Hepatocyte (in vitro differentiated cells): ENCODE measurements around the gene ZNF43. TPM values are rescaled to one million over a fixed set of nuclear protein-coding genes. Genes with fewer than 3 reads are reported as not detected.
A peak's percentile ranks its signal among the peaks of the same experiment; 100 is the strongest.
"Not testable (repeated sequence)": the region's sequence is repeated elsewhere in the genome, so short reads cannot be mapped to it uniquely, and the experiment has no call there.

ENCODE experiments used
- DNase-seq: peaks from one replicate; pipeline ENCODE4 v3.0.0-alpha.2; 2016; ENCODE audit warnings: low spot score
- H2AFZ ChIP-seq: fragments of 200-600 bp; sonication (generic); 2 replicates; pipeline ENCODE4 v1.6.0; 2016; ENCODE audit warnings: antibody characterized with exemption, mild to moderate bottlenecking
- H3K27ac ChIP-seq: fragments of 200-600 bp; sonication (generic); 2 replicates; pipeline ENCODE4 v1.5.1; 2016; ENCODE audit warnings: mild to moderate bottlenecking
- H3K27me3 ChIP-seq: fragments of 200-600 bp; sonication (generic); 2 replicates; pipeline ENCODE4 v1.6.1; 2016
- H3K36me3 ChIP-seq: fragments of 200-600 bp; sonication (generic); replicated peaks from 2 replicates; pipeline ENCODE4 v1.5.1; 2016; ENCODE audit warnings: low read depth; ENCODE audit not compliant: insufficient read depth
- H3K4me1 ChIP-seq: fragments of 200-600 bp; sonication (generic); 2 replicates; pipeline ENCODE4 v1.5.1; 2016; ENCODE audit warnings: mild to moderate bottlenecking, moderate library complexity; ENCODE audit not compliant: insufficient read depth
- H3K4me2 ChIP-seq: fragments of 200-600 bp; sonication (generic); 2 replicates; pipeline ENCODE4 v1.6.0; 2016
- H3K4me3 ChIP-seq: fragments of 200-600 bp; sonication (generic); 2 replicates; pipeline ENCODE4 v1.5.1; 2016; ENCODE audit warnings: mild to moderate bottlenecking
- H3K79me2 ChIP-seq: fragments of 200-600 bp; sonication (generic); 2 replicates; pipeline ENCODE4 v1.6.0; 2017; ENCODE audit warnings: mild to moderate bottlenecking
- H3K9me2 ChIP-seq: fragments of 200-600 bp; sonication (generic); replicated peaks from 2 replicates; pipeline ENCODE4 v1.6.0; 2017; ENCODE audit warnings: mild to moderate bottlenecking; ENCODE audit not compliant: insufficient read depth
- H3K9me3 ChIP-seq: fragments of 200-600 bp; sonication (generic); 2 replicates; pipeline ENCODE4 v1.5.1; 2016; ENCODE audit warnings: low read depth, mild to moderate bottlenecking
- H4K20me1 ChIP-seq: fragments of 200-600 bp; sonication (generic); 2 replicates; pipeline ENCODE4 v1.6.0; 2016; ENCODE audit warnings: mild to moderate bottlenecking; ENCODE audit not compliant: insufficient read depth, poor library complexity, severe bottlenecking
- EZH2 ChIP-seq: fragments of 200-600 bp; sonication (generic); IDR thresholded peaks from 2 replicates; pipeline ENCODE4 v1.6.1; 2016; ENCODE audit warnings: antibody characterized with exemption, mild to moderate bottlenecking, borderline replicate concordance
- EZH2phosphoT487 ChIP-seq: fragments of 200-600 bp; sonication (generic); IDR thresholded peaks from one replicate; pipeline ENCODE4 v1.6.1; 2018; ENCODE audit warnings: antibody characterized with exemption, mild to moderate bottlenecking, low read depth, moderate library complexity; ENCODE audit not compliant: unreplicated experiment, severe bottlenecking
- WGBS: methylation state at CpG from one replicate; pipeline ENCODE4 v1.1.6; 2016; ENCODE audit warnings: low lambda C conversion rate; ENCODE audit errors: missing lambda C conversion rate; 5-methylcytosine and 5-hydroxymethylcytosine counted together
- polyA plus RNA-seq: library from polyadenylated mRNA; unstranded; fragments of >200 nt; fragmentation: Nextera tagmentation; extraction: Ambion mirVana; gene quantifications from 2 replicates; pipeline ENCODE4 v1.2.1, GENCODE V29; 2016
- total RNA-seq: library from RNA; depleted of rRNA; stranded (reverse); fragments of >200 nt; gene quantifications from 2 replicates; pipeline ENCODE4 v1.2.3, GENCODE V29; 2014
- TF ChIP-seq, protein P1 (sequence below): fragments of 200-600 bp; sonication (generic); IDR thresholded peaks from 2 replicates; pipeline ENCODE4 v1.5.1; 2016; ENCODE audit warnings: antibody characterized with exemption, mild to moderate bottlenecking; ENCODE audit not compliant: poor library complexity

Gene ZNF43
- total and polyA plus RNA-seq, 2 experiments from 2014 or later, result 7.9 to 18.1 TPM

- H3K27ac ChIP-seq, result no peak overlapping the region
- H2AFZ ChIP-seq, result no peak overlapping the region
- H3K4me3 ChIP-seq, result no peak overlapping the region
- no peak overlapping the region for H3K4me2 ChIP-seq
- DNase-seq, result no peak
- no peaks in the 10 kb centered on the region for H4K20me1 ChIP-seq
- TF ChIP-seq, protein P1, sequence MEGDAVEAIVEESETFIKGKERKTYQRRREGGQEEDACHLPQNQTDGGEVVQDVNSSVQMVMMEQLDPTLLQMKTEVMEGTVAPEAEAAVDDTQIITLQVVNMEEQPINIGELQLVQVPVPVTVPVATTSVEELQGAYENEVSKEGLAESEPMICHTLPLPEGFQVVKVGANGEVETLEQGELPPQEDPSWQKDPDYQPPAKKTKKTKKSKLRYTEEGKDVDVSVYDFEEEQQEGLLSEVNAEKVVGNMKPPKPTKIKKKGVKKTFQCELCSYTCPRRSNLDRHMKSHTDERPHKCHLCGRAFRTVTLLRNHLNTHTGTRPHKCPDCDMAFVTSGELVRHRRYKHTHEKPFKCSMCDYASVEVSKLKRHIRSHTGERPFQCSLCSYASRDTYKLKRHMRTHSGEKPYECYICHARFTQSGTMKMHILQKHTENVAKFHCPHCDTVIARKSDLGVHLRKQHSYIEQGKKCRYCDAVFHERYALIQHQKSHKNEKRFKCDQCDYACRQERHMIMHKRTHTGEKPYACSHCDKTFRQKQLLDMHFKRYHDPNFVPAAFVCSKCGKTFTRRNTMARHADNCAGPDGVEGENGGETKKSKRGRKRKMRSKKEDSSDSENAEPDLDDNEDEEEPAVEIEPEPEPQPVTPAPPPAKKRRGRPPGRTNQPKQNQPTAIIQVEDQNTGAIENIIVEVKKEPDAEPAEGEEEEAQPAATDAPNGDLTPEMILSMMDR, result no peak
- TF ChIP-seq EZH2 (no peak), EZH2phosphoT487 (no peak)
- H3K27me3 ChIP-seq, result no peaks in the 10 kb centered on the region
- peaks cover 14% of the 10 kb centered on the region for H3K36me3 ChIP-seq
- peaks cover 67% of the 10 kb centered on the region for H3K9me3 ChIP-seq
- H3K4me1 ChIP-seq, result no peaks in the 10 kb centered on the region
- H3K9me2 ChIP-seq, result no peaks in the 10 kb centered on the region
- H3K79me2 ChIP-seq, result peaks cover 67% of the 10 kb centered on the region
- 84% methylated on average over 4 of the region's 4 CpGs for WGBS
Measured at GRCh38 chr19:21823224-21823623, 12.8 kb downstream of the ZNF43 start.

- Histone ChIP-seq H3K27ac (no peak overlapping the region), H3K4me3 (peak overlapping the region; percentile 13), H4K20me1 (no peaks in the 10 kb centered on the region), H3K27me3 (no peaks in the 10 kb centered on the region), H3K9me3 (peaks cover 91% of the 10 kb centered on the region), H3K79me2 (no peaks in the 10 kb centered on the region), H3K4me1 (no peaks in the 10 kb centered on the region), H3K36me3 (peaks cover 31% of the 10 kb centered on the region), H2AFZ (no peak overlapping the region), H3K9me2 (no peaks in the 10 kb centered on the region), H3K4me2 (no peak overlapping the region)
- TF ChIP-seq, protein P1, result no peak
- no peak for TF ChIP-seq EZH2
- no peak for TF ChIP-seq EZH2phosphoT487
- no peak for DNase-seq
- 100% methylated on average over 4 of the region's 4 CpGs for WGBS
Measured at GRCh38 chr19:21812448-21812847, 23.5 kb downstream of the ZNF43 start.

GRCh38 chr19:21808400-21809000 is 27.5 kb downstream of the ZNF43 start:
- Histone ChIP-seq H3K9me3 (peaks cover 72% of the 10 kb centered on the region), H3K4me3 (peak overlapping the region; percentile 9)
- not testable (repeated sequence) for H4K20me1 ChIP-seq

DNA sequence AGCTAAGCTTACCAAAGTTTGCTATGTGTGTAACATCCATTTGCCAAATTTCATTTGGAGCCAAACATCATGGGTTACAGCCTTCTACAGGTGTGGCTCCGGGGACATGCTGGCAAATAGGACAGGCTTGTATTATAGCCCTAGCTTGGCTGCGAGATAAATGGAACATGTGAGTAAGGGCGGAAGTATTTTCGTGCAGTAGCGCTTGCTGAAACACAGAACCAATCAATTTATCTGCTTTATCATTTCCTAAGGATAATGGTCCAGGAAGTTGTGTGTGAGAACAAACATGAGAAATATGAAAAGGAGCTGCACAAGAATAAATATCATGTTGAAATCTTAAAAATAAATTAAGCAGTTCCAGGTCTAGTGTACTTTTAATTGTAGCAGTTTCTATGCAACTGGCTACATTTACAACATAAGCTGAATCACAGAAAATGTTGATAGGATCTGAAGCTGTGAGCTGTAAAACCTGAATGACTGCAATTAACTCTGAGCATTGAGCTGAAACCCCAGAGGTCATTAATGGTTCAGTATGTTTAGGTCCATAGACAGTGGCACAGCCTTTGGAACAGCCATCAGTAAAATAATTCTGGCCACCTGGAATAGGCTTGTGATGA is 46.4 kb downstream of the ZNF43 start:
- Histone ChIP-seq H3K9me3 (no peaks in the 10 kb centered on the region), H3K27me3 (no peaks in the 10 kb centered on the region), H3K79me2 (no peaks in the 10 kb centered on the region), H3K9me2 (no peaks in the 10 kb centered on the region), H3K4me3 (no peak overlapping the region), H2AFZ (no peak overlapping the region), H4K20me1 (no peaks in the 10 kb centered on the region), H3K27ac (no peak overlapping the region), H3K4me1 (no peaks in the 10 kb centered on the region), H3K36me3 (no peaks in the 10 kb centered on the region), H3K4me2 (no peak overlapping the region)
- TF ChIP-seq EZH2phosphoT487 (no peak), EZH2 (no peak)
- TF ChIP-seq, protein P1, result no peak
- WGBS, result 77% methylated on average over 5 of the region's 5 CpGs
- DNase-seq, result no peak

More at GRCh38 chr19:21808400-21809000, 27.5 kb downstream of the ZNF43 start:
- peaks cover 37% of the 10 kb centered on the region for H3K36me3 ChIP-seq
- H3K4me1 ChIP-seq, H3K9me2 ChIP-seq, H3K27ac ChIP-seq, H3K79me2 ChIP-seq, DNase-seq, H2AFZ ChIP-seq, H3K27me3 ChIP-seq, H3K4me2 ChIP-seq: not testable (repeated sequence)
- WGBS, result 97% methylated on average over 3 of the region's 3 CpGs
